ENCODE results near the gene KANK3. TPM values are rescaled to one million over a fixed set of nuclear protein-coding genes. Genes with fewer than 3 reads are reported as not detected.
A peak's percentile ranks its signal among the peaks of the same experiment; 100 is the strongest.
"Not testable (repeated sequence)": the region's sequence is repeated elsewhere in the genome, so short reads cannot be mapped to it uniquely, and the experiment has no call there.

KANK3 gene
- total and polyA plus RNA-seq, 12 donors, result 10.2 to 34.0 (median 17.3) TPM

DNA sequence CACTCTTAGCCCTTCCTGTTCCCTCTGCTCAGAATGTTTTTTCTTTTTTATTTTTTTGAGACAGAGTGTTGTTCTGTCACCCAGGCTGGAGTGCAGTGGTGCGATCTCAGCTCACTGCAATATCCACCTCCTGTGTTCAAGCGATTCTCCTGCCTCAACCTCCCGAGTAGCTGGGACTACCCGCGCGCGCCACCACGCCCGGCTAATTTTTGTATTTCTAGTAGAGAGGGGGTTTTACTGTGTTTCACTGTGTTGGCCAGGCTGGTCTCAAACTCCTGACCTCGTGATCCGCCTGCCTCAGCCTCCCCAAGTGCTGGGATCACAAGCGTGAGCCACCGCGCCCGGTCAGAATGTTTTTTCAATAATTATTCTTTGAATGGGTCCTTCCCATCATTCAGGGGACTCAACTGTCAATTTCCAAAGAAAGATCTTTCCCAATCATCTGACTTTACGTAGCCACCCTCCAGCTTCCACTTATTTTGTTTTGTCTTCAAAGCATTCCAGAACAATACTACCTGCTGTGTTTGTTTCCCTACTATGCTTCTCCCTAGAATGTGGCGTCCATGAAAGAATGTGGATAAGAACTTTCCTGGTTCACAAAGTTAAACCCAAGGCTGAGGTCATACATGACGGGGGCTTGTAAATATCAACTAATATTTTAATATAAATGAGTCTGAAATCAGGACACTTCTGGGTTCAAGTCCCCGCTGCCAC lies 23.1 kb downstream of the KANK3 start:
- no peak for DNase-seq
- no peak for ATAC-seq
- WGBS, 2 donors, result 84% methylated on average over 19 of the region's 19 CpGs
- intact Hi-C loops (cut with DNase I), result loop anchor here in 3 of 10 donors (2.0 to 10.0 kb wide), 4 partner anchors 23 to 195 kb away; partner anchors contain the start of genes KANK3 (in 1 of the 3) and ZNF414 (in 1 of the 3)
- H3K4me3 ChIP-seq, result peak overlapping the region; percentile 67 to 99 (median 96)
- H3K4me1 ChIP-seq, result peaks cover 17 to 57% (median 42%) of the 10 kb centered on the region in 9 donors
- H3K27me3 ChIP-seq, result no peaks in the 10 kb centered on the region
- TF ChIP-seq, protein P1, sequence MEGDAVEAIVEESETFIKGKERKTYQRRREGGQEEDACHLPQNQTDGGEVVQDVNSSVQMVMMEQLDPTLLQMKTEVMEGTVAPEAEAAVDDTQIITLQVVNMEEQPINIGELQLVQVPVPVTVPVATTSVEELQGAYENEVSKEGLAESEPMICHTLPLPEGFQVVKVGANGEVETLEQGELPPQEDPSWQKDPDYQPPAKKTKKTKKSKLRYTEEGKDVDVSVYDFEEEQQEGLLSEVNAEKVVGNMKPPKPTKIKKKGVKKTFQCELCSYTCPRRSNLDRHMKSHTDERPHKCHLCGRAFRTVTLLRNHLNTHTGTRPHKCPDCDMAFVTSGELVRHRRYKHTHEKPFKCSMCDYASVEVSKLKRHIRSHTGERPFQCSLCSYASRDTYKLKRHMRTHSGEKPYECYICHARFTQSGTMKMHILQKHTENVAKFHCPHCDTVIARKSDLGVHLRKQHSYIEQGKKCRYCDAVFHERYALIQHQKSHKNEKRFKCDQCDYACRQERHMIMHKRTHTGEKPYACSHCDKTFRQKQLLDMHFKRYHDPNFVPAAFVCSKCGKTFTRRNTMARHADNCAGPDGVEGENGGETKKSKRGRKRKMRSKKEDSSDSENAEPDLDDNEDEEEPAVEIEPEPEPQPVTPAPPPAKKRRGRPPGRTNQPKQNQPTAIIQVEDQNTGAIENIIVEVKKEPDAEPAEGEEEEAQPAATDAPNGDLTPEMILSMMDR (IDR thresholded peaks at IDR 0.05), result no peak
- H3K36me3 ChIP-seq, result peaks cover 0 to 52% (median 34%) of the 10 kb centered on the region in 9 donors
- no peaks in the 10 kb centered on the region for H3K9me3 ChIP-seq
- peak overlapping the region in 9 of 10 donors; percentile 92 to 97 (median 96) for H3K27ac ChIP-seq

DNA sequence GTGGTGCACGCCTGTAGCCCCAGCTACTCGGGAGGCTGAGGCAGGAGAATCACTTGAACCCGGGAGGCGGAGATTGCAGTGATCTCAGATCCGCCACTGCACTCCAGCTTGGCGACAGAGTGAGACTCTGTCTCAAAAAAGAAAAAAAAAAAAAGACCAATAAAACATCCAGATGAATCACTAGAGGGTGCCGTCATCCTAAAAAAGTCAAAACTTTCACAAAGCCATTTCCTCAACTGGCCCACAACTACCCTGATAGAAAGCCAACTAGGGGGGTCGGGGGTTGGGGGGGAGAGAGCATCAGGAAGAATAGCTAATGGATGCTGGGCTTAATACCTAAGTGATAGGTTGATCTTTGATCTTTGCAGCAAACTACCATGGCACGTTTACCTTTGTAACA lies 24.2 kb downstream of the KANK3 start:
- Histone ChIP-seq H3K36me3 (peaks cover 0 to 52% (median 40%) of the 10 kb centered on the region in 9 donors), H3K4me1 (peaks cover 17 to 46% (median 33%) of the 10 kb centered on the region in 9 donors)
- WGBS, 2 donors, result 78 to 82% methylated on average over 9 of the region's 9 CpGs
- not testable (repeated sequence) for H3K27ac ChIP-seq, H3K9me3 ChIP-seq, DNase-seq, ATAC-seq, H3K27me3 ChIP-seq, H3K4me3 ChIP-seq
- intact Hi-C loops (cut with DNase I), result loop anchor here in 1 of 10 donors (10.0 kb wide), 1 partner anchor 54 kb away; no protein-coding TSS in a partner anchor

DNA sequence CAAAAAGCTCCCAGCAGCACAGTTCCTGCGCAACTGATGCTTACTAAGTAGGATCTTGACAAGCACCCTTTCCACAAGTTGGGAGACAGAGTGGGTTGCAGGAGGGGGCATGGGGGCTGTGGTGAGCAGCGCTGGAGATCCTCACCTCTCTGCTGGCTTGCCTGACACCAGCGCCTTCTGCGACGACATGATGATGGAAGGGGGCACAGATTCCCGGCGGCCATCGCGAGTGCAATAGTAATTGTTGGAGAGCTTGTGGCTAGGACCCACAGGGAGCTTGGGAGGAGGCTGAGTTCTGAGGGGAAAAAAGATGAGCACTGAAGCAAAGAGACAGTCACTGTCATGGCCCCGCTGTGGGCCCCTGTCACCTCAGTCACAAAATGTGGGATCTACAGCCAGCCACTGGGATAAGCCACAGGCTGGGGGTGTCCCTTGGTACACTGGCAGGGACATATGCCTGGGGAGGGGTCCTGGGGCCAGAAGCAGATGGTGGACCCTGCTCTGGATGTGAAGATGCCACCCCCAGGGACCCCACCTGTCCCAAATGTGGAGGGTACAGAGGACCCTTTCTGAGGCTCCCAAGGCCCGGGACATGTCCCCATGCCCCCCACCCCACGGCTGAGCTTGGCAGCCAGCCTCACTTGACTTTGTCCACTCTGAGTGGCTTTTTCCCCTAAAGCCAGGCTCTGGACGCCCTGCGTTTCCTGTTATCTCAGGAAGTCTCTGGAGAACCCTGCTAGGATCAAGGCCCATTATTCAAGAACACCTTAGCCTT lies 26.5 kb downstream of the KANK3 start:
- TF ChIP-seq, protein P1 (IDR thresholded peaks at IDR 0.05), result no peak
- peak overlapping the region in 4 of 10 donors; percentile 3 to 43 (median 23) for H3K27ac ChIP-seq
- H3K4me3 ChIP-seq, result no peak overlapping the region
- H3K4me1 ChIP-seq, result peaks cover 10 to 39% (median 26%) of the 10 kb centered on the region in 9 donors
- WGBS, 2 donors, result 75 to 79% methylated on average over 14 of the region's 14 CpGs
- no peaks in the 10 kb centered on the region for H3K9me3 ChIP-seq
- H3K36me3 ChIP-seq, result peaks cover 0 to 59% (median 31%) of the 10 kb centered on the region in 9 donors
- H3K27me3 ChIP-seq, result no peaks in the 10 kb centered on the region
- intact Hi-C loops (cut with DNase I), result loop anchor here in 1 of 10 donors (10.0 kb wide), 1 partner anchor 52 kb away; no protein-coding TSS in a partner anchor
- no peak for DNase-seq
- no peak for ATAC-seq

DNA sequence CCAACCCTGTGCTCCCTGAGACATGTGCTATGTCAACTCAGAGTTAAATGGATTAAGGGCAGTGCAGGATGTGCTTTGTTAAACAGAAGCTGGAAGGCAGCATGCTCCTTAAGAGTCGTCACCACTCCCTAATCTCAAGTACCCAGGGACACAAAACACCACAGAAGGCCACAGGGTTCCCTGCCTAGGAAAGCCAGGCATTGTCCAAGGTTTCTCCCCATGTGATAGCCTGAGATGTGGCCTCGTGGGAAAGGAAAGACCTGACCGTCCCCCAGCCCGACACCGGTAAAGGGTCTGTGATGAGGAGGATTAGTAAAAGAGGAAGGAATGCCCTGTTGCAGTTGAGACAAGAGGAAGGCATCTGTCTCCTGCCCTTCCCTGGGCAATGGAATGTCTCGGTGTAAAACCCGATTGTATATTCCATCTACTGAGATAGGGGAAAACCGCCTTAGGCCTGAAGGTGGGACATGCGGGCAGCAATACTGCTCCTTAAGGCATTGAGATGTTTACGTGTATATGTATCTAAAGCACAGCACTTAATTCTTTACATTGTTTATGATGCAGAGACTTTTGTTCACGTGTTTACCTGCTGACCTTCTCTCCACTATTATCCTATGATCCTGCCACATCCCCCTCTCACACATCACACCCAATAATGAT lies 28.0 kb downstream of the KANK3 start:
- WGBS, 2 donors, result 75 to 78% methylated on average over 11 of the region's 11 CpGs
- not testable (repeated sequence) for DNase-seq, H3K27ac ChIP-seq, H3K4me3 ChIP-seq, H3K9me3 ChIP-seq, ATAC-seq, H3K27me3 ChIP-seq
- H3K4me1 ChIP-seq, result peaks cover 8 to 39% (median 22%) of the 10 kb centered on the region in 9 donors
- H3K36me3 ChIP-seq, result peaks cover 0 to 73% (median 40%) of the 10 kb centered on the region in 9 donors
- intact Hi-C loops (cut with DNase I), result loop anchor here in 1 of 10 donors (10.0 kb wide), 1 partner anchor 50 kb away; no protein-coding TSS in a partner anchor

Data from heart right ventricle (tissue), 16 donors.